BJ (cell line): ENCODE data around the gene RELL2. TPM values are rescaled to one million over a fixed set of nuclear protein-coding genes. Genes with fewer than 3 reads are reported as not detected.
A peak's percentile ranks its signal among the peaks of the same experiment; 100 is the strongest.

ENCODE experiments used
- CTCF ChIA-PET: fragments of 350-600 bp; formaldehyde crosslinking; extraction: SDS; loops from one replicate; lab custom pipeline; 2021; ENCODE audit warnings: antibody characterized with exemption, inconsistent platforms; lab: Yijun Ruan, JAX
- POLR2A ChIA-PET: fragments of 300-600 bp; sonication (Branson Sonifier 250); formaldehyde crosslinking; extraction: SDS; loops from one replicate; lab custom pipeline; 2021; ENCODE audit warnings: antibody characterized with exemption; lab: Charles Lee
- DNase-seq: peaks from one replicate; pipeline ENCODE4 v3.0.0-alpha.2; 2011; ENCODE audit warnings: low read depth
- H3K27me3 ChIP-seq: 2 replicates; pipeline ENCODE4 v1.6.0; 2011; ENCODE audit warnings: low read length; ENCODE audit not compliant: control insufficient read depth, insufficient read depth
- H3K36me3 ChIP-seq: 2 replicates; pipeline ENCODE4 v1.5.1; 2011; ENCODE audit warnings: low read length; ENCODE audit not compliant: control insufficient read depth, insufficient read depth
- H3K4me3 ChIP-seq: 2 replicates; pipeline ENCODE4 v1.5.1; 2011; ENCODE audit warnings: low read depth, mild to moderate bottlenecking, control low read depth, low read length
- CTCF ChIP-seq: IDR thresholded peaks from 2 replicates; pipeline ENCODE4 v1.5.1; 2011; ENCODE audit warnings: low read depth, mild to moderate bottlenecking, control low read depth, inconsistent platforms, low read length, moderate library complexity; ENCODE audit not compliant: insufficient read depth
- polyA plus RNA-seq: library from polyadenylated mRNA; depleted of rRNA; stranded (reverse); fragments of >200 nt; gene quantifications from 2 replicates; pipeline ENCODE4 v1.2.3, GENCODE V29; 2011

Gene RELL2
- polyA plus RNA-seq, 1 experiment = 5.0 TPM

GRCh38 chr5:141598391-141599345 is 38.1 kb upstream of the RELL2 start:
- Histone ChIP-seq H3K4me3 (no peak overlapping the region), H3K36me3 (no peaks in the 10 kb centered on the region), H3K27me3 (no peaks in the 10 kb centered on the region)
- TF ChIP-seq CTCF = no peak
- ChIA-PET CTCF (interaction anchor here (0.9 to 8.7 kb wide), 4 partner anchors 20 to 63 kb away, joined by 3 to 81 read pairs (median 4); partner anchors contain the start of genes DIAPH1, HDAC3 and RELL2), POLR2A (interaction anchor here (0.6 kb wide), 1 partner anchor 20 kb away, joined by 5 read pairs; the partner anchor contains the start of gene DIAPH1)
- peak; percentile 27 for DNase-seq

- Histone ChIP-seq H3K4me3 (no peak overlapping the region), H3K27me3 (no peaks in the 10 kb centered on the region), H3K36me3 (no peaks in the 10 kb centered on the region)
- POLR2A ChIA-PET = interaction anchor here (0.5 kb wide), 1 partner anchor 10 kb away, joined by 13 read pairs; no protein-coding TSS in a partner anchor
- CTCF ChIA-PET = interaction anchor here (1.7 to 8.7 kb wide), 5 partner anchors 9 to 36 kb away, joined by 3 to 81 read pairs (median 11); partner anchors contain the start of gene DIAPH1
- TF ChIP-seq CTCF = no peak
- no peak for DNase-seq
Observed at GRCh38 chr5:141602606-141603005, 34.2 kb upstream of the RELL2 start.

- Histone ChIP-seq H3K27me3 (no peaks in the 10 kb centered on the region), H3K4me3 (no peak overlapping the region), H3K36me3 (no peaks in the 10 kb centered on the region)
- no peak for TF ChIP-seq CTCF
- peak; percentile 94 for DNase-seq
- ChIA-PET CTCF (interaction anchor here (0.7 to 8.7 kb wide), 7 partner anchors 10 to 40 kb away, joined by 3 to 81 read pairs (median 4); partner anchors contain the start of gene DIAPH1), POLR2A (no interaction called here)
Observed at GRCh38 chr5:141603923-141604717, 32.7 kb upstream of the RELL2 start.

- Histone ChIP-seq H3K27me3 (no peaks in the 10 kb centered on the region), H3K36me3 (no peaks in the 10 kb centered on the region), H3K4me3 (no peak overlapping the region)
- ChIA-PET CTCF (interaction anchor here (0.7 to 4.7 kb wide), 3 partner anchors 9 to 14 kb away, joined by 3 to 23 read pairs (median 3); partner anchors contain the start of gene DIAPH1), POLR2A (interaction anchor here (0.6 kb wide), 1 partner anchor 11 kb away, joined by 5 read pairs; no protein-coding TSS in a partner anchor)
- no peak for TF ChIP-seq CTCF
- no peak for DNase-seq
Observed at GRCh38 chr5:141605523-141606277, 31.1 kb upstream of the RELL2 start.
